DMS153 treated with DMSO at 0.1 percent for 48 hours (cell line): Measurements from ENCODE around the gene CYP39A1.

Experiments used
- DNase-seq: peaks from one replicate; lab custom pipeline; 2025; ENCODE audit not compliant: unreplicated experiment; lab: John Stamatoyannopoulos, UW

Gene CYP39A1

DNA sequence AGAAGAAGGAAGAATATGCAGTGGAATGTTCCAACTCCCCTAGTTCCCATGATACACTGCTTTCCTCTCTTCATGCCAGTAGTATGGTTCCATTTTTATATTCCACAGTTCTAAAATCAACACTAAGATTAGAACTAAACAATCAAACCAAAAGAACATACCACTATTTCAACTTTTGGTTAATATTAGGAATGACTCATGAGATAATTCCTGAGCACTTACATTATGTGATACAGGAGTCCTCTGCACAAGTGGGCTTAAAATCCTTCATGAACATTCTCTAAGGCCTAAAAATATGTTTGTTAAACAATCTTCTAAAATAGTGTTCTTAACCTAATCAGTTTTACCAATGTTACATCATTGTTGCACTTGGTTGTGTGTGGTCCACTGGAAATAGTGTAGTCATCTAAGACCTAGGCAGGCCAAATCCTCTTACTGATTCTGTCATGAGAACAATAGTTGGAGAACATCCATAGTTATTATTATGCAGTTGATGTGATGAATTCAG is 131.1 kb downstream of the CYP39A1 start:
- no peak for DNase-seq

DNA sequence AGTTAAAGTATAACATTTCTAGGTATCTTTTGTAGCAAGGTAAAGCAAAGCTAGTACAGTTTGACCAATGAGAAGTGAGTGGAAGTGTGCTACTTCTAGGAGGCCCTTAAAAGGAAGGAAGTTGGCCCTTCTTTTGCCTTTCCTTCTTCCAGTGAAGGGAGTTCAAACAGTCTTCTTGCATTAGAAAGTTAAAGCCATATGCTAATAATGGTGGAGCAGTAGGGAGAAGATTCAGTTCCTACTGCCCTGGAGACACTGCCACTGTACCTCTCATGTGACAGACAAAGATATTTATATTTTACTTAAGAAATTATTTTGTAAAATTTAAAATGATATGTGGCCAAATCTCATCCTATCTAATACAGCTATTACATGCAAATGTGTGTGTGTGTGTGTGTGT is 135.4 kb downstream of the CYP39A1 start:
- no peak for DNase-seq

DNA sequence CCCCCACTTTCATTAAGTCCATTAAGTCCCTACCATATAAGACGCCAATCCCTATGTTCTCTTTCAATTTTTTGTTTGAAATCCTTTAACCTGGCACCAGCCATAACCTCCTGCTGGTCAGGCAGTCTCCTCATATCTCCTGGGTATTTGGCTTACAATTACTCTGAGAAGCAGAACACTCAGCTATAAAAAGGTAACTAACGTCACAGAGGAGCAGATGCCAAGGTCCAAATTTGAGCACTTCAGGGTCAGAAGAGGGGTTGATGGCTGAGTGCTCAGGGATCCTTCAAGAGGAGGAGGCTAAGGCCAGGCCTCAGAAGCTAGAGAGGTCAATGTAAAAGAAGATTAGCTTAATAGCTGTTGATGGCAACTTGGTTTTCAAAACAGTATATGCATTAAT is 139.1 kb downstream of the CYP39A1 start:
- no peak for DNase-seq

DNA sequence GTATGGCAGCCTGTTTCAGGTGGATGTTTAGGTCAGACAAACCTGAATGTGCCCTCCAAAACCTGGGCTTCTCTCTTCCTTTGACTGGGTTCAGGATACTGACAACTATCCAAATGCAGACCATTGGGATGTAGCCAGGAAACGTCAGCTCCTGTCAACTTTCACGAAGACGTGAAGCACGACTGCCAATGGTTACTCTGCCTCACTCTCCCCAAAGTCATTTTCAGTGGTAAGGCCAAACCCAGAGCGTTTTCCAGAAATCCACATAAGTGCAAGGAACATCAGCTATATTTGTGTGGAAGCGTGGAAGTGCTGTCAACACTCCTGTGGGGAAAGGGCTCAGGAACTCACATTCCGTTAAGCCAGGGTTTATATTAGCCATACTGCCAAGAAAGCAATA is 141.3 kb downstream of the CYP39A1 start:
- DNase-seq, result no peak

DNA sequence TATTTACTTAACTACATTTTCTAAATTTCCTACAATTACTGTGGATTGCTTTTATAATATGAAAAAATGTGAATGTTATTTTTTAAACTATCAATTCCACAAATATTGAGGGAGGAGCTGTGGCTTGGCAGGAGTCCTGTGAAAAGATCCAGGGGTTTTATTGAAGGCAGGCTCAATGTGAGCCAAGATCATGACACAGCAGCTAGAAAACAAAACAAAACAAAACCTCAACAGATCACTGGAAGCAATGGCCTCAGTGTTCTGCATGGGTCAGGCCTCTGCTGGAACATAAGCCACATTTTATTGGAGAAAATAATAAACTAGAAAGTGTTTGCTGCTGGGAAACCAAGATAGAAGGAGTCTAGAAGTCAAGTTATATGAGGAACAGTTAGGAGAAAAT is 142.0 kb downstream of the CYP39A1 start:
- no peak for DNase-seq

DNA sequence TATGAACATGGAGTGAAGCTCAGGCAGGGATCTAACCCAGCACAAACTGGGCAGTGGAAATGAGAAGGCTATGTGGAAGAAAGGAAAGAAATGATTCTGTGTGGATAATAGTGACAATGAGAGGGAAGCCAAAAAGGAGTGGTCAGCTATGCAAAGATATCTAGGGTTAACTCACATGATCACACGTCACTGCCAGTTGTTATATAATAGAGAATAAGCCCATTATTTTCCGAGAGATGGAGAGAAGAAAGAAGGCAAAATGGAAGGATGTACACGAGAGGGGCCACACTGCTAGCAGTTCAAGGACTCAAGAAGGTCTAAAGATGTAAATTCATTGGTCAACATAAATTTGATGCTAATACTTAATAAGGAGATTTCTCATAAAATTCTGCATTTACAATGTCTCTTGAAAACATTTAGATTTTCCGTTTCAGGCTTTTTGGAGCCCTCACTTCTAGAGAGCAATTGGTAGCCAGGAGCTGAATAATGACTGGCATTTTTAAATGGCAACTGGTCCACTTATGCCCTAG is 142.6 kb downstream of the CYP39A1 start:
- DNase-seq, result no peak

DNA sequence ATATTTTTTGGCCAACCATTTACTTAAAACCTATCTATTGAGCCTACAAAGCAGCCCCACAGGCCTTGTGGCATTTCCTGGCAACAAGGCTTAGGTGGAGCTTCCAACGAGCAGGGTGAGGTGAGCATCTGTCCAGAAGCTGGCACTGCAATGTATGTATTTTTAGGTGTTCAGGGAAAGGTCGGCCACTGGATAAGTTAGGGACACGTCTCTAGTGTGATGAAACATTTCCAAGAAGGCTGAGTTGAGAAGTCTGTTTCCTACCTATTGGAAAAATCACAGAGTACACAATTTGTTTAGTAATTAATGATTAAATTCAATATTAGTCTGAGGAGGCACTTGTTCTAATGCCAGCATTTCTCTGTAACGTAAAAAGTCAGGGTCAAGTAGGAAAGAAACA is 143.6 kb downstream of the CYP39A1 start:
- no peak for DNase-seq

DNA sequence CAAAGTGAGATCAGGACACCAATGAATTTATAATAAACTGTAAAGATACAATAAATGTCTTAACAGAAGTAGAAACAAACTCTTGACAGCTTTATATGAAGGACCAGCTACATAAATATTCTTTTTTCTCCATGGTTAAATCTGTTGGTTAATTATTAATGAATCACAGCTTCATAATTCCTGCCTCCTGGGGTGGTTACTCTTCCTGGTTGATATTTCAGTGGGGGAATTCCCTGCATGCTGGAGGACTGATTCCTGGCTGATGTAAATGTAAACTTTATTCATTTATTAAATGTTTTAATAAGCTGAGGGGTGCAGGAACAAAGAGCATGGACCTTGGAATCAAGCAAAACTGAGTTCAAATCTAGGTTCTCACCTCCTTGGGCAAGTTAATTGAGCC is 145.2 kb downstream of the CYP39A1 start:
- DNase-seq, result no peak

DNA sequence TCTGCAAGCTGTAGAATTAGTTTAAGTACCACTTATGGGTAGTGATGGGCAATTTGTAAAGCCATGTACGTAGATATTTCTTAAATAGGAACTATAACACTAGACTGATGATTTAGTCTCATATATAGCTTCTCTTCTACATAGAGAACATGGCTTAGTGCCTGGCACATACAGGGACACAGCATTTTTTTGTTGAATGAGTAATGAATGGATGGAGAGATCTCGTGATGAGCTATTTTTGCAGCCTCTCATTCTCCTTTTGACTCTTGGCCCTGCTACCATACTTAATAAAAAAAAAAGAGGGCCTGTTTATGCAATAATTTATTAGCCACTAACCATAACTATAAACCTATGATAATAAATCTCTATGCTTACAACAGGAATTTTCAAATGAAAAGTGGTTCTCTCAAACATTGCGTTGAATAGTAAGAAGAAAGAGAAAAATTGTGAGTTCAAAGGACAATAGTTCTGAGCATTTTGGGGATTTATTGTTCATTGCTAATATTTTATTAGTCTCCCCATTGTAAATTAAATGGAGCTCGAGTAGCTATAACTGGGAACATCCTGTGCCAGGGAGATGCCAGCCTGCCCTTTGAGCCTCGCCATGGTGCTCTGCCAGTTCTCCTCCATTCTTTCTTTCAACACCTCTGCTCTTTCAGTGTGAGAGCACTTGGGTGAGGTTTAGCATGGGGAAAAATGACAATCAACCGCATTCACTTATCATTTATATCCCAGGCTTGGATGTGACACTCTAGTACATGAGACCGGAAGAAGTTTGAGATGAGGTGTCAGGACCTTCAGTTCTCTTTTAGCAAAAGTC is 146.7 kb downstream of the CYP39A1 start:
- no peak for DNase-seq

DNA sequence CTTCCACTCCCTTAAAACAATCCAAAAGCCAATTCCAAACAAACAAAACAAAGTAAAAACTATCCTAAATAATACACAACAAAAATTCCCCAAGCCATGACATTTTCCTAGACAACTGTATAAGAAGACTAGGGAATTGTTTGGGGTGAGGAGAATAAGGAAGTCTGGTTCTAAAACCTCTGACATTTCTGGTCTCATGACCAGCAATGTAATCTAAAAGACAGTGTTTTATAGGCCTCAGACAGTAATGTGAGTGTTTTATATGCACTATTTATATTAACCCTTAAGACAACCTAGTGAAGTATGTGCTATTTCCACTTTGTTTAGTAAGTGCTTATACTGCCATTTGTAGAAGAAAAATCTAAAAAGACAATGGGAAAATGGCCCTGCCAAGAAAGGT is 148.4 kb downstream of the CYP39A1 start:
- DNase-seq, result no peak

DNA sequence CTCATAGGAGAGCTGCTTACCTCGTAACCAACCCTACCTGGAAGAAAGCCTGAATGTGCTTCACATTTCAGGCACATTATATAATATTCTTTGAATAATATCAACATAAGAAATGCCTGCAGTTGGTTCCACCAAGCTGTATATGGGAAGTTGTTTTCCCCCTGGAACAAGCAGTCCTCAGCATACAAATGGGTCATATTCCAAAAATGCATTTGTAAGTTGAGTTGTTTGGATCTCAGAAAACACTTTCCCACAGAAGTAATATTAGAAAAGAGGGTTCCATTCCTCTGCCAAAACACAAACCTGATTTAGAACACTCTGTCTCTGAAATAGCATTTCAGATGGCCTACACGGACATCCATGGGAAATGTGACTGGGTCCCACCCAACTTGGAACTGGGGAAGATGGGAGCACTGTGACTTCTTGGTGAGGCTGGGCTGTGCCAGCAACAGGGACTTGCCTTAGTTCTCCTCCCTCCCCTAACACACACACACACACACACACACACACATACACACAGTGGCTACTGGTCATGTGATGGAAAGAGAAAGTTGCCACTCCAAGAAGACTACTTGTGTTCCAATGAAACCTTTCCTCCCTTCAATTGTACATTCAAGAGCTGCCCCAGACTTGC is 150.0 kb downstream of the CYP39A1 start:
- DNase-seq, result no peak

DNA sequence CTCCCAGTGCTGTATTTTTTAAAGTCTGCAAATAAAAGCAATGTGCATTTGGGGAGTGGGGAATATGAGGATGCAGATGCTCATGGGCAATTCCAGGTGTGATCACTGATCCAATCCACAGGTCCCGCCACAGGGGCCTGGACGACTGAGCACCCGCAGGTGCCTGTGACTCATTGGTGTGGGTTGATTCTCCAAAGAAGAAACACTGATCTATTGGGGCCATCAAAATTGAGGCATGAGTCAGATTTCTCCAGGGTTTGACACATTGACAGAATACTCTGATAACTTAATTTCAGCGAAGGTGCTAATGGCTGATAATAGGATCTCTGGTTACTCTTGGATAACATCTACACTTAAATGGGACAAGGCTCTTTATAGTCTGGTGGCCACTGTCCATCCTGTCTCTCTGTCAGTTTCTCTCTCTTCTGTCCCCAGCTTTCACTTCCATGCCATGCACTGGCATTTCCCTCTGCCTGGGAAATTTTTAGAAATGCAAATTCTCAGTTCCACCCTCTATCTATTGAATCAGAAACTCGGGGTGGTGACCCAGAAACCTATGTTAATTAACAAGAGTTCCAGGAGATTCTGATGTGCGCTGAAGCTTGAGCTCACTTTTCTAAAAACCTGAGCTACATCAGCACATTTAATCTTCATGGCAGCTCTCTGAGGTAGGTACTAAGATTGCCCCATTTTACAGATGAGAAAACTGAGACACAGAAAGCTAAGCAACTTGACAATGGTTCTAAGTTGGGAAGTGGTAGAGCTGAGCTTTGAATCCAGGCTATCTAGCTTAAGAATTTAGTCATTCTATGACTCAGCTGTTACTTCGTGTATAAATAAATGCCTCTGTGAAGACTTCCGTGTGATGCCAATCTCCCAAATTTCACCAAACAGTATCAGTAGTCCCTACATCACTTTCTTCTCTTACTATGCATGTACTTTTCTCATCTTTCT is 151.2 kb downstream of the CYP39A1 start:
- DNase-seq, result no peak

DNA sequence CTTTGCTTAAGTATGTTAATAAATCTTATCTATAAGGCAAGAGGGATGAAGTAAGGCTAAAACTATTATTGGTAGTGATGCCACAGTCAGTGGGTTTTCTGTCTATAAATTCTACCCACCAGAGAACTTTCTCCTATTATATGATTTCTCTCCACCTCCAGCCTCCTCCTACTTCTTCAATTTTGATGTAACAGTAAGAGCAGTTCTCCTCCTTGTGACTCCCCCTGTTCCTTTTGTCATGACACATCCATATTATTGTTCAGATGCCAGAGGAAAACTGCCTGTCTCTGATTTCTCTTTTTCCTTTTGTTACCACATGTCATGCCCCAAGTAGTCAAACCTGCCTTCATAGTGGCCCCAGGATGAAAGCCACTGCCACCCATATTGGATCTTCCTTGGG is 152.2 kb downstream of the CYP39A1 start:
- DNase-seq, result no peak
